GM13977 (cell line): ENCODE measurements around the gene OR1A1.
"Not testable (repeated sequence)": the region's sequence is repeated elsewhere in the genome, so short reads cannot be mapped to it uniquely, and the experiment has no call there.

Experiments
- DNase-seq: peaks from one replicate; pipeline ENCODE4 v3.0.0; 2012; ENCODE audit warnings: low spot score
- CTCF ChIP-seq: IDR thresholded peaks from 2 replicates; pipeline ENCODE4 v1.5.1; 2012; ENCODE audit warnings: mild to moderate bottlenecking, control low read depth; ENCODE audit not compliant: insufficient read depth; ENCODE audit errors: extremely low read depth, missing control alignments
- in situ Hi-C: fragments of 300-500 bp; cut with MboI; formaldehyde crosslinking; loops from one replicate; pipeline ENCODE4 v1.12.0; 2022; ENCODE audit warnings: low sequenced_read_pairs, low pct_unique_long_range_greater_than_20kb, mixed read lengths, inconsistent platforms; ENCODE audit not compliant: unreplicated experiment

OR1A1 gene

GRCh38 chr17:3207367-3207766 is at the start of gene OR1A1:
Gene OR1A1 (plus strand): TSS chr17:3207667. CDS start chr17:3215621, 7,954 bp downstream.
- no peak for TF ChIP-seq CTCF
- in situ Hi-C loops, result no loop called here

GRCh38 chr17:3167574-3167973 is 39.9 kb upstream of the OR1A1 start:
- in situ Hi-C loops, result no loop called here
- DNase-seq, result peak; percentile 15
- TF ChIP-seq CTCF, result no peak

More at GRCh38 chr17:3207367-3207766, at the start of gene OR1A1:
- DNase-seq, result no peak

GRCh38 chr17:3189961-3190360 is 17.5 kb upstream of the OR1A1 start:
- TF ChIP-seq CTCF, result no peak
- DNase-seq, result no peak
- in situ Hi-C loops, result no loop called here

- TF ChIP-seq CTCF, result no peak
- DNase-seq, result no peak
- in situ Hi-C loops, result no loop called here
Observed at GRCh38 chr17:3197219-3197618, 10.2 kb upstream of the OR1A1 start, which contains the start of gene OR1A2. Gene OR1A2 (plus strand): TSS chr17:3197519. CDS start chr17:3197519, 0 bp downstream.

GRCh38 chr17:3208484-3208883 is 1.0 kb downstream of the OR1A1 start:
- in situ Hi-C loops, result no loop called here
- DNase-seq, result no peak
- no peak for TF ChIP-seq CTCF

GRCh38 chr17:3213001-3213400 is 5.5 kb downstream of the OR1A1 start:
- in situ Hi-C loops, result no loop called here
- TF ChIP-seq CTCF, result no peak
- no peak for DNase-seq

GRCh38 chr17:3213587-3213986 is 6.1 kb downstream of the OR1A1 start:
- in situ Hi-C loops, result no loop called here
- TF ChIP-seq CTCF, result no peak
- DNase-seq, result no peak

- in situ Hi-C loops, DNase-seq: not testable (repeated sequence)
Observed at GRCh38 chr17:3219978-3220377, 12.5 kb downstream of the OR1A1 start.
